Activated CD4-positive, alpha-beta T cell treated with anti-CD3 and anti-CD28 coated beads, Interleukin-10, Interleukin-2, amounts not matched to agents 100 ng/mL and 50 ng/mL, durations not matched to agents 16 hours and 8 hours (primary cell): ENCODE results near the gene CLCNKA.

Source experiments
- DNase-seq: peaks from one replicate; pipeline ENCODE4 v3.0.0-alpha.2; 2020

The CLCNKA gene

GRCh38 chr1:16065269-16065576, 43.4 kb downstream of the CLCNKA start:
- DNase-seq: no peak

GRCh38 chr1:16066245-16066644, 44.4 kb downstream of the CLCNKA start:
- no peak for DNase-seq

- no peak for DNase-seq
Measured at GRCh38 chr1:16067127-16067768, 45.4 kb downstream of the CLCNKA start.

GRCh38 chr1:16067933-16068332, 46.1 kb downstream of the CLCNKA start:
- DNase-seq: no peak

- no peak for DNase-seq
Measured at GRCh38 chr1:16068356-16069270, 46.8 kb downstream of the CLCNKA start.

GRCh38 chr1:16070640-16071355, 49.0 kb downstream of the CLCNKA start:
- no peak for DNase-seq

GRCh38 chr1:16071614-16072013, 49.8 kb downstream of the CLCNKA start:
- no peak for DNase-seq

GRCh38 chr1:16072095-16072494, 50.3 kb downstream of the CLCNKA start:
- no peak for DNase-seq

- no peak for DNase-seq
Measured at GRCh38 chr1:16072616-16073484, 51.0 kb downstream of the CLCNKA start.

- peak; percentile 44 for DNase-seq
Measured at GRCh38 chr1:16073490-16074119, 51.8 kb downstream of the CLCNKA start, which contains the start of gene FAM131C. Gene FAM131C, minus strand, starts transcription at chr1:16073651. Its CDS starts 209 bp downstream, at chr1:16073442.

- DNase-seq: no peak
Measured at GRCh38 chr1:16074217-16074616, 52.4 kb downstream of the CLCNKA start.

- DNase-seq: no peak
Measured at GRCh38 chr1:16075337-16076030, 53.6 kb downstream of the CLCNKA start.

- DNase-seq: no peak
Measured at GRCh38 chr1:16076031-16076864, 54.4 kb downstream of the CLCNKA start.

- DNase-seq: no peak
Measured at GRCh38 chr1:16076865-16077238, 55.0 kb downstream of the CLCNKA start.

- no peak for DNase-seq
Measured at GRCh38 chr1:16077406-16078245, 55.8 kb downstream of the CLCNKA start.

- peak; percentile 80 for DNase-seq
Measured at GRCh38 chr1:16078925-16079656, 57.3 kb downstream of the CLCNKA start.

- no peak for DNase-seq
Measured at GRCh38 chr1:16080422-16081150, 58.8 kb downstream of the CLCNKA start.

GRCh38 chr1:16081636-16082035, 59.8 kb downstream of the CLCNKA start:
- DNase-seq: no peak
